Measurements from ENCODE around the gene TSPAN31.

- TF ChIP-seq RARB (CRISPR knock-in tag; IDR thresholded peaks at IDR 0.05) (no peak), OSR1 (CRISPR knock-in tag; IDR thresholded peaks at IDR 0.05) (no peak), ESRRG (CRISPR knock-in tag; IDR thresholded peaks at IDR 0.05) (no peak), ZFP3 (CRISPR knock-in tag; IDR thresholded peaks at IDR 0.05) (no peak), PATZ1 (CRISPR knock-in tag; IDR thresholded peaks at IDR 0.05; ENCODE audit: borderline replicate concordance) (no peak), ARNTL (CRISPR knock-in tag; IDR thresholded peaks at IDR 0.05; ENCODE audit: borderline replicate concordance, low read depth) (no peak), GLIS3 (CRISPR knock-in tag; IDR thresholded peaks at IDR 0.05) (no peak), PPARA (CRISPR knock-in tag; IDR thresholded peaks at IDR 0.05; ENCODE audit: borderline replicate concordance) (no peak), TSHZ2 (CRISPR knock-in tag; IDR thresholded peaks at IDR 0.05) (no peak)
- TF ChIP-seq, protein P1, sequence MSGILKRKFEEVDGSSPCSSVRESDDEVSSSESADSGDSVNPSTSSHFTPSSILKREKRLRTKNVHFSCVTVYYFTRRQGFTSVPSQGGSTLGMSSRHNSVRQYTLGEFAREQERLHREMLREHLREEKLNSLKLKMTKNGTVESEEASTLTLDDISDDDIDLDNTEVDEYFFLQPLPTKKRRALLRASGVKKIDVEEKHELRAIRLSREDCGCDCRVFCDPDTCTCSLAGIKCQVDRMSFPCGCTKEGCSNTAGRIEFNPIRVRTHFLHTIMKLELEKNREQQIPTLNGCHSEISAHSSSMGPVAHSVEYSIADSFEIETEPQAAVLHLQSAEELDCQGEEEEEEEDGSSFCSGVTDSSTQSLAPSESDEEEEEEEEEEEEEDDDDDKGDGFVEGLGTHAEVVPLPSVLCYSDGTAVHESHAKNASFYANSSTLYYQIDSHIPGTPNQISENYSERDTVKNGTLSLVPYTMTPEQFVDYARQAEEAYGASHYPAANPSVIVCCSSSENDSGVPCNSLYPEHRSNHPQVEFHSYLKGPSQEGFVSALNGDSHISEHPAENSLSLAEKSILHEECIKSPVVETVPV (CRISPR knock-in tag; IDR thresholded peaks at IDR 0.05): no peak
- TF ChIP-seq, protein P2, sequence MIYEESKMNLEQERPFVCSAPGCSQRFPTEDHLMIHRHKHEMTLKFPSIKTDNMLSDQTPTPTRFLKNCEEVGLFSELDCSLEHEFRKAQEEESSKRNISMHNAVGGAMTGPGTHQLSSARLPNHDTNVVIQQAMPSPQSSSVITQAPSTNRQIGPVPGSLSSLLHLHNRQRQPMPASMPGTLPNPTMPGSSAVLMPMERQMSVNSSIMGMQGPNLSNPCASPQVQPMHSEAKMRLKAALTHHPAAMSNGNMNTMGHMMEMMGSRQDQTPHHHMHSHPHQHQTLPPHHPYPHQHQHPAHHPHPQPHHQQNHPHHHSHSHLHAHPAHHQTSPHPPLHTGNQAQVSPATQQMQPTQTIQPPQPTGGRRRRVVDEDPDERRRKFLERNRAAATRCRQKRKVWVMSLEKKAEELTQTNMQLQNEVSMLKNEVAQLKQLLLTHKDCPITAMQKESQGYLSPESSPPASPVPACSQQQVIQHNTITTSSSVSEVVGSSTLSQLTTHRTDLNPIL (CRISPR knock-in tag; IDR thresholded peaks at IDR 0.05; ENCODE audit: low read depth): no peak
Observed at GRCh38 chr12:57732270-57732669, 12.6 kb upstream of the TSPAN31 start.

All from SK-N-SH treated with all-trans-retinoic acid at 6 μM for 48 hours (cell line).